SK-N-SH (cell line): ENCODE measurements around the gene ARHGEF17. TPM values are rescaled to one million over a fixed set of nuclear protein-coding genes. Genes with fewer than 3 reads are reported as not detected.

Experiments
- CTCF ChIA-PET: fragments of 300-600, 350-600 bp; formaldehyde crosslinking; extraction: SDS; loops from one replicate; lab custom pipeline; 2021; lab: Yijun Ruan, JAX
- POLR2A ChIA-PET: fragments of 350-600 bp; sonication (Branson Sonifier 250); formaldehyde crosslinking; extraction: SDS; loops from one replicate; lab custom pipeline; 2020; ENCODE audit warnings: antibody characterized with exemption, inconsistent platforms; lab: Yijun Ruan, JAX
- DNase-seq: peaks from one replicate; pipeline ENCODE4 v3.0.0; 2012
- H2AFZ ChIP-seq: fragments of 200-600 bp; sonication (generic); 2 replicates; pipeline ENCODE4 v1.8.1; 2016; ENCODE audit warnings: antibody characterized with exemption, mild to moderate bottlenecking, low read depth
- H3F3A ChIP-seq: fragments of 200-600 bp; sonication (generic); replicated peaks from 2 replicates; pipeline ENCODE3; 2016; ENCODE audit warnings: antibody characterized with exemption, mild to moderate bottlenecking; ENCODE audit not compliant: insufficient read depth
- H3K27ac ChIP-seq, 2 experiments: fragments of 200-500 bp in 1 of 2; fragments of 200-600 bp in 1 of 2; sonication (Bioruptor generic) in 1 of 2; sonication (generic), shearing (Covaris generic) in 1 of 2; 2 replicates each; pipeline versions ENCODE4 v1.5.1 to v1.6.1; 2014 to 2016; ENCODE audit warnings: low read depth in 2 of 2, inconsistent platforms in 1 of 2, low read length in 1 of 2, mild to moderate bottlenecking in 1 of 2, mixed read lengths in 1 of 2
- H3K27me3 ChIP-seq: fragments of 200-600 bp; sonication (generic), shearing (Covaris generic); 2 replicates; pipeline ENCODE4 v1.6.1; 2016; ENCODE audit warnings: mixed run types; ENCODE audit not compliant: insufficient read depth
- H3K36me3 ChIP-seq, 2 experiments: fragments of 200-500 bp in 1 of 2; fragments of 200-600 bp in 1 of 2; sonication (Bioruptor generic) in 1 of 2; sonication (generic) in 1 of 2; replicated peaks in 1 of 2; 2 replicates each; pipeline versions ENCODE3 to v1.5.1; 2014 to 2016; ENCODE audit warnings: low read length in 1 of 2, mild to moderate bottlenecking in 1 of 2; ENCODE audit not compliant: insufficient read depth in 2 of 2, control insufficient read depth in 1 of 2
- H3K4me1 ChIP-seq, 2 experiments: fragments of 200-500 bp in 1 of 2; fragments of 200-600 bp in 1 of 2; sonication (Bioruptor generic) in 1 of 2; sonication (generic), shearing (Covaris generic) in 1 of 2; 2 replicates each; pipeline versions ENCODE4 v1.5.1 to v1.6.1; 2014 to 2016; ENCODE audit warnings: low read depth in 1 of 2, low read length in 1 of 2, mixed run types in 1 of 2; ENCODE audit not compliant: insufficient read depth in 2 of 2, control insufficient read depth in 1 of 2
- H3K4me2 ChIP-seq: fragments of 200-600 bp; sonication (generic), shearing (Covaris generic); 2 replicates; pipeline ENCODE4 v1.6.1; 2017; ENCODE audit warnings: mixed run types
- H3K4me3 ChIP-seq, 2 experiments: fragments of 200-500 bp in 1 of 2; fragments of 200-600 bp in 1 of 2; sonication (Bioruptor generic) in 1 of 2; sonication (generic), shearing (Covaris generic) in 1 of 2; 2 replicates each; pipeline versions ENCODE4 v1.5.1 to v1.8.1; 2014 to 2016; ENCODE audit warnings: low read depth in 2 of 2, inconsistent platforms in 1 of 2, low read length in 1 of 2, mild to moderate bottlenecking in 1 of 2, mixed read lengths in 1 of 2, moderate library complexity in 1 of 2
- H3K79me2 ChIP-seq: fragments of 200-600 bp; sonication (generic); 2 replicates; pipeline ENCODE4 v1.8.1; 2017; ENCODE audit warnings: mild to moderate bottlenecking; ENCODE audit not compliant: insufficient read depth
- H3K9ac ChIP-seq: fragments of 200-600 bp; sonication (generic); 2 replicates; pipeline ENCODE4 v1.6.1; 2017; ENCODE audit warnings: mixed run types
- H3K9me2 ChIP-seq: fragments of 200-600 bp; sonication (generic); 2 replicates; pipeline ENCODE4 v1.6.1; 2017; ENCODE audit warnings: mixed run types
- H3K9me3 ChIP-seq: fragments of 200-600 bp; sonication (generic); 2 replicates; pipeline ENCODE4 v1.6.1; 2017; ENCODE audit warnings: mixed run types, mild to moderate bottlenecking, moderate library complexity
- H4K20me1 ChIP-seq: fragments of 200-600 bp; sonication (generic); 2 replicates; pipeline ENCODE4 v1.6.1; 2017; ENCODE audit warnings: mild to moderate bottlenecking, mixed run types; ENCODE audit not compliant: insufficient read depth
- CHD2 ChIP-seq: fragments of 150-350 bp; IDR thresholded peaks from 2 replicates; pipeline ENCODE4 v1.6.1; 2018; ENCODE audit warnings: low read length; ENCODE audit not compliant: partially characterized antibody
- CTCF ChIP-seq: fragments of 200-600 bp; sonication (generic); IDR thresholded peaks from 2 replicates; pipeline ENCODE4 v1.6.1; 2017; ENCODE audit warnings: antibody characterized with exemption, mild to moderate bottlenecking, moderate library complexity
- ELF1 ChIP-seq: IDR thresholded peaks from 2 replicates; pipeline ENCODE4 v1.4.0; 2012
- EP300 ChIP-seq, 2 experiments: IDR thresholded peaks; 2 replicates each; pipeline versions ENCODE4 v1.4.0 to v1.6.1; 2012; ENCODE audit warnings: borderline replicate concordance in 1 of 2, low read depth in 1 of 2, low read length in 1 of 2
- FOXJ3 ChIP-seq: sonication (generic); formaldehyde crosslinking; IDR thresholded peaks from 2 replicates; pipeline ENCODE4 v1.5.1; 2020; ENCODE audit warnings: mild to moderate bottlenecking, missing genetic modification reagents
- GABPA ChIP-seq: IDR thresholded peaks from 2 replicates; pipeline ENCODE4 v1.4.0; 2012; ENCODE audit warnings: low read depth, mild to moderate bottlenecking
- MEF2A ChIP-seq: IDR thresholded peaks from 2 replicates; pipeline ENCODE4 v1.4.0; 2012; ENCODE audit warnings: low read depth, borderline replicate concordance
- RFX5 ChIP-seq: IDR thresholded peaks from 2 replicates; pipeline ENCODE4 v1.6.1; 2012; ENCODE audit warnings: mild to moderate bottlenecking, improper control_type of control experiment, low read length
- TCF12 ChIP-seq: IDR thresholded peaks from 2 replicates; pipeline ENCODE4 v1.4.0; 2012
- USF2 ChIP-seq: fragments of 150-350 bp; IDR thresholded peaks from 2 replicates; pipeline ENCODE4 v1.6.1; 2017; ENCODE audit warnings: antibody characterized with exemption, low read length, low read depth, borderline replicate concordance
- YY1 ChIP-seq: IDR thresholded peaks from 2 replicates; pipeline ENCODE4 v1.4.0; 2012; ENCODE audit warnings: low read depth, mild to moderate bottlenecking
- WGBS: methylation state at CpG from one replicate; pipeline ENCODE4 v1.1.6; 2017; ENCODE audit warnings: low lambda C conversion rate; 5-methylcytosine and 5-hydroxymethylcytosine counted together
- polyA plus RNA-seq, 3 experiments: library from polyadenylated mRNA; depleted of rRNA; stranded (reverse); fragments of >200 nt; gene quantifications; 2 replicates each; pipeline ENCODE4 v1.2.3, GENCODE V29; 2012
- TF ChIP-seq, protein P1 (sequence below): IDR thresholded peaks from 2 replicates; pipeline ENCODE4; 2012
- TF ChIP-seq, protein P2 (sequence below): IDR thresholded peaks from 2 replicates; pipeline ENCODE4 v1.6.1; 2012; ENCODE audit warnings: mild to moderate bottlenecking, low read depth, low read length, moderate library complexity

ARHGEF17 gene
- polyA plus RNA-seq, 1 of the 3 experiments (the other 2 are of a cell fraction), result 45.9 TPM

DNA sequence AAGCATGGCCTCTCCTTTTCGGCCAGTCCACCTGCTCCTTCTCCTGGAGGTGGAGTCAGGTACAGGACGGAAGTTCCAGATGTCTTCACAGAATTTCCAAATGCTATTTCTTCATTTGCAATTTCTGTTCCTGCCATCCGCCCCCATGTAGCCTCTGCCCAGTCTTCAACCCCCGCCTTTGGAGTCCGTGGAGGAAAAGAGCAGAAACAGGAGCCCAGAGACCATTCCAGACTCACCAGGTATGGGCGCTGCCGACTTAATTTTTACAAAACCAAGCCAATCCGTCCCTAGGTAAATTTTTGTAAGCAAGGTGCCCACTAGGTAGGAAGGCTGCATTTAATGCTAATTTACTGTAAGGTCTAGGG is 97.1 kb downstream of the ARHGEF17 start:
- POLR2A ChIA-PET, result no interaction called here
- no peaks in the 10 kb centered on the region for H3K27me3 ChIP-seq
- no peaks in the 10 kb centered on the region for H4K20me1 ChIP-seq
- no peaks in the 10 kb centered on the region for H3K4me1 ChIP-seq
- no peak for TF ChIP-seq TCF12
- no peak for TF ChIP-seq CTCF
- H3K4me2 ChIP-seq, result no peak overlapping the region
- no peak overlapping the region for H3K27ac ChIP-seq
- H3K36me3 ChIP-seq, result peaks cover 9 to 41% of the 10 kb centered on the region in 2 experiments
- DNase-seq, result no peak
- H2AFZ ChIP-seq, result no peak overlapping the region
- CTCF ChIA-PET, result interaction anchor here (1.0 to 10.2 kb wide), 7 partner anchors 9 to 256 kb away, joined by 3 to 122 read pairs (median 8); no protein-coding TSS in a partner anchor
- no peak overlapping the region for H3K9ac ChIP-seq
- WGBS, result 94% methylated on average over 8 of the region's 8 CpGs
- H3K9me3 ChIP-seq, result no peaks in the 10 kb centered on the region
- no peak overlapping the region for H3K4me3 ChIP-seq
- H3K79me2 ChIP-seq, result no peaks in the 10 kb centered on the region
- no peaks in the 10 kb centered on the region for H3F3A ChIP-seq
- no peaks in the 10 kb centered on the region for H3K9me2 ChIP-seq

DNA sequence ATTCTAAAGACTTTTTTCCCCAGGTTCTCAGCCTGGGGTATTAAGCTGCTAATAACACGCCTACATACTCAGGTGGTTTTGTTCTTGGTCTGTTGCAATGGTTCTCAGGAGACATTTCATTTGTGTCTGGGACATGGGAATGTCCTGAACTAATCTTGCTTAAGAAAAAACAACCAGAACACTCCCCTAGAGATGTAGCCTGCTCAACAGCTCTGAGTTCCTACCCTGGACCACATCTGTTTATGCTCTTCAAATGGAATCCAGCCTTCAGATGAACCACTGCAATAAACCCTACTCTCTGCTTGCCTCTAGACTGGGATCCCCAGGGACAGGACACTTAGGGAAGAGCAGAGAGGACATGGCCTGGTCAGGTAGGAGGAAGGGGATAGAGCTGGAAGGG is 98.1 kb downstream of the ARHGEF17 start:
- Histone ChIP-seq H3K9me2 (no peaks in the 10 kb centered on the region), H3K36me3 (peaks cover 12 to 43% of the 10 kb centered on the region in 2 experiments), H2AFZ (no peak overlapping the region), H3K9ac (no peak overlapping the region), H3K27ac (no peak overlapping the region), H3K79me2 (no peaks in the 10 kb centered on the region), H3K27me3 (no peaks in the 10 kb centered on the region), H3K9me3 (no peaks in the 10 kb centered on the region), H4K20me1 (no peaks in the 10 kb centered on the region), H3K4me2 (no peak overlapping the region), H3F3A (no peaks in the 10 kb centered on the region), H3K4me3 (no peak overlapping the region), H3K4me1 (no peaks in the 10 kb centered on the region)
- TF ChIP-seq RFX5 (no peak), EP300 (IDR thresholded peaks at IDR 0.05; ENCODE audit: borderline replicate concordance in 1 of 2, low read depth in 1 of 2, low read length in 1 of 2) (no peak), CHD2 (no peak), FOXJ3 (CRISPR knock-in tag) (no peak), GABPA (no peak), TCF12 (no peak), USF2 (no peak), MEF2A (no peak), CTCF (no peak), ELF1 (no peak), YY1 (no peak)
- TF ChIP-seq, protein P1, sequence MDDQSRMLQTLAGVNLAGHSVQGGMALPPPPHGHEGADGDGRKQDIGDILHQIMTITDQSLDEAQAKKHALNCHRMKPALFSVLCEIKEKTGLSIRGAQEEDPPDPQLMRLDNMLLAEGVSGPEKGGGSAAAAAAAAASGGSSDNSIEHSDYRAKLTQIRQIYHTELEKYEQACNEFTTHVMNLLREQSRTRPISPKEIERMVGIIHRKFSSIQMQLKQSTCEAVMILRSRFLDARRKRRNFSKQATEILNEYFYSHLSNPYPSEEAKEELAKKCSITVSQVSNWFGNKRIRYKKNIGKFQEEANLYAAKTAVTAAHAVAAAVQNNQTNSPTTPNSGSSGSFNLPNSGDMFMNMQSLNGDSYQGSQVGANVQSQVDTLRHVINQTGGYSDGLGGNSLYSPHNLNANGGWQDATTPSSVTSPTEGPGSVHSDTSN, result no peak
- TF ChIP-seq, protein P2, sequence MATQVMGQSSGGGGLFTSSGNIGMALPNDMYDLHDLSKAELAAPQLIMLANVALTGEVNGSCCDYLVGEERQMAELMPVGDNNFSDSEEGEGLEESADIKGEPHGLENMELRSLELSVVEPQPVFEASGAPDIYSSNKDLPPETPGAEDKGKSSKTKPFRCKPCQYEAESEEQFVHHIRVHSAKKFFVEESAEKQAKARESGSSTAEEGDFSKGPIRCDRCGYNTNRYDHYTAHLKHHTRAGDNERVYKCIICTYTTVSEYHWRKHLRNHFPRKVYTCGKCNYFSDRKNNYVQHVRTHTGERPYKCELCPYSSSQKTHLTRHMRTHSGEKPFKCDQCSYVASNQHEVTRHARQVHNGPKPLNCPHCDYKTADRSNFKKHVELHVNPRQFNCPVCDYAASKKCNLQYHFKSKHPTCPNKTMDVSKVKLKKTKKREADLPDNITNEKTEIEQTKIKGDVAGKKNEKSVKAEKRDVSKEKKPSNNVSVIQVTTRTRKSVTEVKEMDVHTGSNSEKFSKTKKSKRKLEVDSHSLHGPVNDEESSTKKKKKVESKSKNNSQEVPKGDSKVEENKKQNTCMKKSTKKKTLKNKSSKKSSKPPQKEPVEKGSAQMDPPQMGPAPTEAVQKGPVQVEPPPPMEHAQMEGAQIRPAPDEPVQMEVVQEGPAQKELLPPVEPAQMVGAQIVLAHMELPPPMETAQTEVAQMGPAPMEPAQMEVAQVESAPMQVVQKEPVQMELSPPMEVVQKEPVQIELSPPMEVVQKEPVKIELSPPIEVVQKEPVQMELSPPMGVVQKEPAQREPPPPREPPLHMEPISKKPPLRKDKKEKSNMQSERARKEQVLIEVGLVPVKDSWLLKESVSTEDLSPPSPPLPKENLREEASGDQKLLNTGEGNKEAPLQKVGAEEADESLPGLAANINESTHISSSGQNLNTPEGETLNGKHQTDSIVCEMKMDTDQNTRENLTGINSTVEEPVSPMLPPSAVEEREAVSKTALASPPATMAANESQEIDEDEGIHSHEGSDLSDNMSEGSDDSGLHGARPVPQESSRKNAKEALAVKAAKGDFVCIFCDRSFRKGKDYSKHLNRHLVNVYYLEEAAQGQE, result no peak
- ChIA-PET CTCF (interaction anchor here (0.8 to 10.2 kb wide), 6 partner anchors 8 to 255 kb away, joined by 3 to 122 read pairs (median 9); no protein-coding TSS in a partner anchor), POLR2A (no interaction called here)
- WGBS, result 100% methylated on average over 1 of the region's 1 CpG
- no peak for DNase-seq
